NCI-H526 (cell line): ENCODE data around the gene TBX6.
"Not testable (repeated sequence)": the region's sequence is repeated elsewhere in the genome, so short reads cannot be mapped to it uniquely, and the experiment has no call there.

Experiments
- DNase-seq, 2 experiments: peaks; one replicate each; lab custom pipeline; 2025; lab: John Stamatoyannopoulos, UW

TBX6 gene

GRCh38 chr16:30065943-30066760, 25.6 kb downstream of the TBX6 start:
- DNase-seq: peak in 1 of 2 experiments; percentile 39

DNA sequence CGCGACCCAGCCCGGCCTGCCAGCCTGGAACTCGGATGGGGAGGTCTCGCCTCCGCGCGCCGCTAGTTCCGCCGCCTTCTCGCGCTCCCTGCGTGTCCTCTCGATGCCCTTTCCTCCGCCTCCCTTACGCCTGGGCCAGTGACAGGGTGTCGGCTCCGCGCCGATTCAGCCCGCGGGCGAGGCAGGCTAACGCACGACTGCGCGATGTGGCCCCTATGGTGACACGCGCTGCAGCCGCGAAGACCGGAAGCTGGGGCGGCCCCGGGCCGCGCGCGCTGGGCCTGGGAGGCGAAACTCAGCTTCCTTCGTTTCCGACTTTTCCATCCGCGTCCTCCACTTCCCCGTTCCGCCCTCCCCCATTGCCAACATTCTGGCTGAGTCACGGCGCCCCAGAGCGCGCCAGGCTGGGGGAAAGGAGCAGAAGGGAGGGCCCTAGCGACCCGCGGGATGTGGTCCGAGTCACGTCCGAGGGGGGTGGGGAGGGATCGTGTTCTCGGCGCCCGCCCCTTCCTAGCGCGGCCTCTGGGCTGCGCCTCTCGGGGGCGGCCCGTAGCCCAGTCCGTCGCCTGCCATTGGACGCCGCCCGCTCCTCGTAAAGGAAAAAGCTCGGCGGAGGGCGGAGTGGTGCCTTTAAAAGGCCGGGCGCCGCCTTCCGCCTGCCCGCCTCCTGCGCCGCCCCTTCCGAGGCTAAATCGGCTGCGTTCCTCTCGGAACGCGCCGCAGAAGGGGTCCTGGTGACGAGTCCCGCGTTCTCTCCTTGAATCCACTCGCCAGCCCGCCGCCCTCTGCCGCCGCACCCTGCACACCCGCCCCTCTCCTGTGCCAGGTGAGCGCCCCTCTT, 26.4 kb downstream of the TBX6 start, which contains the start of gene ALDOA:
TSS of gene ALDOA (plus strand) at position 659 of the 841 bp plus-strand sequence. CDS start 1,138 bp downstream, outside the sequence.
- DNase-seq: peak; percentile 89 to 98

GRCh38 chr16:30064729-30065101, 27.0 kb downstream of the TBX6 start:
- DNase-seq: no peak

DNA sequence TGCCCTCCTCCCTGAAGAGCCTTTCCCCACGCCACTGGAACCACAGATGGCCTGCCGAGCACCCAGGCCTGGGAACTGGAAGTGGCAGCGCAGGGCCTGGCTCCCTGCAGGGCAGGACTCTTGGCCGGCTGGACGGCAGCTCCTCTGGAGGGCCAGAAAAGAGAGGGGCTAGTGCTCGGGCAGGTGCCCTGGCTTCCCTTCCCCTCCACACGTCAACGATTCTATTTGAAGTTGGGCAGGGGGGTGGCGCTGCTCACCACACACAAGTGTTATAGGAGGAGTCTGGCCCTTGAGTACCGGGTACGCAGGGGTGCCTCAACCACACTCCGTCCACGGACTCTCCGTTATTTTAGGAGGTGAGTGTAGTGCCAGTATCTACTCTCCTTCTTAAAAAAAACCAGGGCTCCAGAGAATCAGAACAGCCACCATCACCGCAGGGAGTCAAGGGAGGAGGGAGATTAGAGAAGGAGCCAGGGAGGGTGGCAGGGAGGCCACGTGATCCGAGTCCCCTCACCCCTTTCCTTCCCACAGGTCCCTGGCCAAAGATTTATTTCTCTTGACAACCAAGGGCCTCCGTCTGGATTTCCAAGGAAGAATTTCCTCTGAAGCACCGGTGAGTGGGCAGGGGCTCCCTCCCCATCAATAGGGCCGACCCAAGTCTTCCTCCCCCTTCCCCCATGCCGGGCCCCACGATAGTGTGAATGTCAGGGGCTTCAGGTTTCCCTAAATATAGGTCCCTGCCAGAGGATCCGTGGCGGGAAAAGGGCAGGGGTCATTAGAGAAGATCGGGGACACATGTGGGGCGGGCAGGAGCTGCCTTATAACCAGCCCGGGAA, 27.6 kb downstream of the TBX6 start:
- peak in 1 of 2 experiments; percentile 43 for DNase-seq

- no peak for DNase-seq
These were observed 28.3 kb downstream of the TBX6 start for GRCh38 chr16:30063278-30063892.

DNA sequence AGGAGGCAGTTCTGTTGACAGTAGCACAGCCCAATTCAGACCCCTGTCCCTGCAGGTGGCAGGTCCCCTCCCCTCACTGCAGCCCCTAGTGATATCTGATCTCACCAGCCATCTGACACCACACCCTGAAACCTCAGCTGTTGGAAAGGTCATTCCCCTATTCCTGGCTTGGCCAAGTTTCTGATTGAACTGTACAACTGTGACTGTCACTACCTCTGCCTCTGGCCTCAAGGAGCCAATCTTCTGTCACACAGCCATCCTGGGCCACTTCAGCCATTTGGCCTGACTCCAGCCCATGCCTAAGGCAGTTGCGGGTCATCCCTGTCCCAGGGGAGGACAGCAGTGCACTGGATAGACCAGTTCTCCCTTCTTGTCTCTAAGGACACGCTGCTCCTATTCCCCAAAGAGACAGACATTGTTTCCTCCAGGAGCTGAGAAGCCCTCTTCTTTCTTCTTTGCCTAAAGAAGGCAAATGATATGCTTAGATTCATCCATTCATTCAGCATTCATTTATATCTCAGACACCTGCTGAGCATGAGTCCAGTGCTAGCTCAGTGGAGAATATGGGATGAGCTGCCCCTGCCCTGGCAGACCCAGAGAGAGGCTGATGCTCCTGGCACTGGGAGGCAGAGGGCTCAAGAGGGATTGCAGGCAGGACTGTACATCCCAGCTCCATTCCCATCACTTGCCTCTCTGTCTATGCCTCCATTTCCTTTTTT, 30.7 kb downstream of the TBX6 start:
- peak; percentile 20 to 57 for DNase-seq

- no peak for DNase-seq
These were observed 31.4 kb downstream of the TBX6 start for GRCh38 chr16:30060346-30060745.

- peak in 1 of 2 experiments; percentile 79 for DNase-seq
These were observed 36.7 kb downstream of the TBX6 start for GRCh38 chr16:30054959-30055553.

GRCh38 chr16:30054451-30054850, 37.3 kb downstream of the TBX6 start:
- DNase-seq: no peak

DNA sequence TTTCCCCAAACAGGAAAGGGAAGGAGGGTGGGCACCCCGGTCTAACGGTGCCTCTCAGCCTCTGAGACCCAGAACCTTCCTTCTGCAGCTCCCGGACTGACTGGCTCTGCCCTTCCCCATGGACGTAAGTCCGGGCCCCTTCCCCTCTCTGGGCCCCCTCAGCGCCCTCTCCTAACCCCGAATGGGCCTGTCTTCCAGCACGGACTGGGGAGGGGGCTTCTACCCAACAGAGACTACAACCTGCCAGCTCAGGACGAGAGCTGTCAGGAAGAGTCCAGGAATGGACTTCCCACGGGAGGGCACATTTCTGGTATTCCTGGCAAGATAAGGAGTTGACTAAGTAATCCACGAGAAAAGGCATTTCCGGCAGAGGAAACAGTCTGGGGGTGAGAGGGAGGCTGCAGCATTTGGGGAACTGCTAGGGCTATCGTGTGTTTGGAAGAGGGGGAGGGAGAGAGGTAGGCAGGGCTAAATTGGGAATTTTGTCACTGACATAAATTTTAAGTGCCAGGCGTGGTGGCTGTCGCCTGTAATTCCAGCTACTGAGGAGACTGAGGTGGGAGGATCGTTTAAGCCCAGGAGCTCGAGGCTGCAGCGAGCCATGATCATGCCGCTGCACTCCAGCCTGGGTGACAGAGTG, 38.2 kb downstream of the TBX6 start:
- DNase-seq: peak in 1 of 2 experiments; percentile 33

- DNase-seq: peak; percentile 75 to 96
These were observed 38.9 kb downstream of the TBX6 start for GRCh38 chr16:30052671-30053372.

- no peak for DNase-seq
These were observed 40.2 kb downstream of the TBX6 start for GRCh38 chr16:30051518-30051917.

GRCh38 chr16:30049871-30050270, 41.9 kb downstream of the TBX6 start:
- no peak for DNase-seq

DNA sequence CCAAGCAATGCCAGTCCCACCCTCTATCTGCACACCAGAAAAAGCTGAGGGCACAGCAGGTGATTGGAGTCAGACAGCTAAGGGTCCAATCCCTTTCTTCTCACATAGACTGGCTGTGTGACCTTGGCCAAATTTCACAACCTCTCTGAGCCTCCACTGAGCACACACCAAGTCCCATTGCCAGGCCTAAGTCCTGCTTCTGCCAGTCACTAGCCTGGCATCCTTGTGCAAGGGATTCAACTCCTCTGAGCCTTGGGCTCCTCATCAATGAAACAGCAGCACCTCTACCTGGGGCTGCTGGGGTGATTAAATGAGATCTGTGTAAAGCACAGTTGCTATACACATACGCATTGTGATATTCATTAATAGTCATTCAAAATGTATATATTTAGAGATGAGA, 45.1 kb downstream of the TBX6 start:
- DNase-seq: no peak

- DNase-seq: no peak
These were observed 45.5 kb downstream of the TBX6 start for GRCh38 chr16:30046178-30046577.

GRCh38 chr16:30041841-30042240, 49.9 kb downstream of the TBX6 start:
- peak in 1 of 2 experiments; percentile 36 for DNase-seq

GRCh38 chr16:30040690-30041089, 51.0 kb downstream of the TBX6 start:
- DNase-seq: not testable (repeated sequence)

GRCh38 chr16:30040221-30040620, 51.5 kb downstream of the TBX6 start:
- DNase-seq: no peak
